A549 (cell line): ENCODE results near the gene FAM83G. TPM values are rescaled to one million over a fixed set of nuclear protein-coding genes. Genes with fewer than 3 reads are reported as not detected.

ENCODE experiments used
- ATAC-seq, 2 experiments: fragments of 200-7000 bp in 1 of 2; fragments of >200 bp in 1 of 2; cut with Nextera tagmentation in 1 of 2; cut with Tn5 transposase in 1 of 2; 3 replicates each; pipeline versions ENCODE4 v1.8.0 to v1.9.1; 2018 to 2020; ENCODE audit warnings: mild to moderate bottlenecking in 1 of 2, moderate library complexity in 1 of 2
- CTCF ChIA-PET: fragments of 300-600 bp; sonication (Branson Sonifier 250); formaldehyde crosslinking; extraction: SDS; loops from one replicate; lab custom pipeline; 2021; ENCODE audit warnings: antibody characterized with exemption, inconsistent platforms; lab: Yijun Ruan, JAX
- POLR2A ChIA-PET: fragments of 350-600 bp; formaldehyde crosslinking; extraction: SDS; loops from one replicate; lab custom pipeline; 2021; ENCODE audit warnings: antibody characterized with exemption, inconsistent platforms; lab: Yijun Ruan, JAX
- DNase-seq, 2 experiments: peaks; one replicate each; pipeline versions ENCODE4 v3.0.0 to v3.0.0-alpha.2; 2011 to 2016; ENCODE audit warnings: low read depth in 1 of 2, low spot score in 1 of 2
- FAIRE-seq: peaks from 2 replicates; lab custom pipeline; 2011; peaks lifted over from hg19 to GRCh38; lab: Jason Lieb, UNC
- H3K27ac ChIP-seq, 2 experiments: fragments of >200 bp; sonication (Bioruptor Twin); formaldehyde crosslinking; 3 replicates each; pipeline ENCODE4 v1.5.1; 2016 to 2017
- H3K4me1 ChIP-seq: fragments of >200 bp; sonication (Bioruptor Twin); formaldehyde crosslinking; 3 replicates; pipeline ENCODE4 v1.6.1; 2016
- H3K4me2 ChIP-seq: fragments of >200 bp; sonication (Bioruptor Twin); formaldehyde crosslinking; 3 replicates; pipeline ENCODE4 v1.6.1; 2016
- H3K4me3 ChIP-seq: fragments of >200 bp; sonication (Bioruptor Twin); formaldehyde crosslinking; 3 replicates; pipeline ENCODE4 v1.5.1; 2016
- H3K9me3 ChIP-seq: fragments of >200 bp; sonication (Bioruptor Twin); formaldehyde crosslinking; 3 replicates; pipeline ENCODE4 v1.6.1; 2016
- ATOH8 ChIP-seq: fragments of 250-450 bp; sonication (Bioruptor Pico); IDR thresholded peaks from 2 replicates; pipeline ENCODE4 v1.5.0; 2020; ENCODE audit warnings: low read depth, mild to moderate bottlenecking, moderate library complexity
- BHLHE40 ChIP-seq: IDR thresholded peaks from 2 replicates; pipeline ENCODE4 v1.6.1; 2012; ENCODE audit warnings: low read depth, low read length, inconsistent platforms
- CBX2 ChIP-seq: fragments of 200-600 bp; sonication (generic); IDR thresholded peaks from 2 replicates; pipeline ENCODE4 v1.6.1; 2016; ENCODE audit warnings: low read depth, mild to moderate bottlenecking, borderline replicate concordance
- CBX8 ChIP-seq: fragments of 200-600 bp; sonication (generic); IDR thresholded peaks from 2 replicates; pipeline ENCODE4 v1.6.1; 2016
- CEBPB ChIP-seq, 2 experiments: fragments of >200 bp in 1 of 2; sonication (Bioruptor Twin) in 1 of 2; formaldehyde crosslinking in 1 of 2; IDR thresholded peaks; 2 replicates each; pipeline ENCODE4 v1.6.1; 2012 to 2016
- CTCF ChIP-seq: fragments of >200 bp; sonication (Bioruptor Twin); formaldehyde crosslinking; IDR thresholded peaks from 3 replicates; pipeline ENCODE4 v1.5.1; 2016
- E2F6 ChIP-seq: IDR thresholded peaks from 2 replicates; pipeline ENCODE4 v1.6.1; 2012; ENCODE audit warnings: low read depth, borderline replicate concordance
- EP300 ChIP-seq, 2 experiments: fragments of >200 bp; sonication (Bioruptor Twin); formaldehyde crosslinking; IDR thresholded peaks; 2 replicates in 1 of 2; 3 replicates in 1 of 2; pipeline ENCODE4 v1.6.1; 2016 to 2017
- FOSL2 ChIP-seq, 2 experiments: fragments of 450-650 bp in 1 of 2; fragments of >200 bp in 1 of 2; sonication (Bioruptor Twin) in 1 of 2; formaldehyde crosslinking; IDR thresholded peaks; 2 replicates each; pipeline versions ENCODE4 v1.5.0 to v1.6.1; 2016 to 2020; ENCODE audit warnings: mild to moderate bottlenecking in 1 of 2, moderate library complexity in 1 of 2
- HDAC2 ChIP-seq: fragments of 200-600 bp; sonication (generic); IDR thresholded peaks from 2 replicates; pipeline ENCODE4 v1.6.1; 2016
- HEYL ChIP-seq: fragments of 250-450 bp; sonication (Bioruptor Pico); IDR thresholded peaks from 2 replicates; pipeline ENCODE4 v1.8.0; 2021; ENCODE audit warnings: mild to moderate bottlenecking, moderate library complexity
- HOXB13 ChIP-seq: fragments of 250-450 bp; sonication (Bioruptor Pico); IDR thresholded peaks from 2 replicates; pipeline ENCODE4 v1.5.0; 2020; ENCODE audit warnings: low read depth, mild to moderate bottlenecking, moderate library complexity
- HOXB5 ChIP-seq: fragments of 250-450 bp; sonication (Bioruptor Pico); IDR thresholded peaks from 2 replicates; pipeline ENCODE4 v1.5.0; 2020; ENCODE audit warnings: mild to moderate bottlenecking, moderate library complexity
- JUN ChIP-seq, 2 experiments: fragments of >200 bp; sonication (Bioruptor Twin); formaldehyde crosslinking; IDR thresholded peaks; 2 replicates in 1 of 2; 3 replicates in 1 of 2; pipeline ENCODE4 v1.6.1; 2016 to 2017
- KDM1A ChIP-seq: fragments of 200-600 bp; sonication (generic); IDR thresholded peaks from 2 replicates; pipeline ENCODE4 v1.6.1; 2016; ENCODE audit warnings: low read depth, mild to moderate bottlenecking
- KDM5A ChIP-seq: fragments of 200-600 bp; sonication (generic); IDR thresholded peaks from 2 replicates; pipeline ENCODE4 v1.6.1; 2016; ENCODE audit warnings: antibody characterized with exemption, mild to moderate bottlenecking
- MAX ChIP-seq: IDR thresholded peaks from 2 replicates; pipeline ENCODE4 v1.6.1; 2012
- MAZ ChIP-seq: fragments of 150-350 bp; IDR thresholded peaks from 2 replicates; pipeline ENCODE4 v1.6.1; 2014; ENCODE audit warnings: antibody characterized with exemption, low read depth, low read length, borderline replicate concordance
- MYC ChIP-seq: IDR thresholded peaks from 2 replicates; pipeline ENCODE4 v1.6.1; 2012; ENCODE audit warnings: mild to moderate bottlenecking, inconsistent platforms, low read length, improper control_type of control experiment, borderline replicate concordance
- NPAS2 ChIP-seq: fragments of 250-450 bp; sonication (Bioruptor Pico); IDR thresholded peaks from 2 replicates; pipeline ENCODE4 v1.8.0; 2022; ENCODE audit warnings: mild to moderate bottlenecking, moderate library complexity, borderline replicate concordance
- NR3C1 ChIP-seq: fragments of >200 bp; sonication (Bioruptor Twin); formaldehyde crosslinking; IDR thresholded peaks from 3 replicates; pipeline ENCODE4 v1.6.1; 2017
- PHF8 ChIP-seq: fragments of 200-600 bp; sonication (generic); IDR thresholded peaks from 2 replicates; pipeline ENCODE4 v1.6.1; 2016; ENCODE audit warnings: low read depth, mild to moderate bottlenecking, antibody characterized with exemption, moderate library complexity, borderline replicate concordance
- TP53 ChIP-seq: fragments of 250-450 bp; sonication (Bioruptor Pico); IDR thresholded peaks from 2 replicates; pipeline ENCODE4 v1.5.0; 2021; ENCODE audit warnings: mild to moderate bottlenecking, moderate library complexity
- USF2 ChIP-seq: fragments of 450-650 bp; IDR thresholded peaks from 2 replicates; pipeline ENCODE4 v1.6.1; 2014; ENCODE audit warnings: antibody characterized with exemption
- ZC3H11A ChIP-seq: fragments of 450-650 bp; IDR thresholded peaks from 2 replicates; pipeline ENCODE4 v1.6.1; 2014; ENCODE audit warnings: antibody characterized with exemption, mild to moderate bottlenecking
- ZNF302 ChIP-seq: fragments of 250-450 bp; sonication (Bioruptor Pico); IDR thresholded peaks from 2 replicates; pipeline ENCODE4 v1.9.0; 2021; ENCODE audit warnings: inconsistent platforms, mild to moderate bottlenecking, moderate library complexity
- WGBS: methylation state at CpG from one replicate; pipeline ENCODE4 v1.1.6; 2017; ENCODE audit errors: missing lambda C conversion rate; 5-methylcytosine and 5-hydroxymethylcytosine counted together
- polyA plus RNA-seq, 4 experiments: library from polyadenylated mRNA; depleted of rRNA in 3 of 4; stranded (reverse); fragments of >200 nt; fragmentation: RNase III in 1 of 4; extraction: RNeasy Plus Mini Kit Qiagen cat#74134 plus additional on column Dnase treatment in 1 of 4; gene quantifications; 2 replicates in 3 of 4; 3 replicates in 1 of 4; pipeline ENCODE4 v1.2.3, GENCODE V29; 2011 to 2017

Gene FAM83G
- polyA plus RNA-seq, 2 of the 4 experiments (the other 2 are of a cell fraction), result 11.0 to 22.0 TPM

- WGBS, result 86% methylated on average over 1 of the region's 1 CpG
- Histone ChIP-seq H3K4me3 (no peak overlapping the region), H3K27ac (no peak overlapping the region), H3K4me2 (no peak overlapping the region), H3K4me1 (peaks cover 4% of the 10 kb centered on the region; the same call in 2 of the 3 replicates), H3K9me3 (peaks cover 19% of the 10 kb centered on the region)
- no peak for TF ChIP-seq TP53 (CRISPR knock-in tag)
- DNase-seq (no peak), ATAC-seq (no peak), FAIRE-seq (no peak)
- ChIA-PET CTCF (interaction anchor here (1.2 to 2.4 kb wide), 2 partner anchors 9 to 369 kb away, joined by 3 to 7 read pairs; no protein-coding TSS in a partner anchor), POLR2A (no interaction called here)
These were observed 9.9 kb downstream of the FAM83G start for GRCh38 chr17:18994631-18995030.

- ChIA-PET CTCF (interaction anchor here (0.8 to 2.4 kb wide), 4 partner anchors 9 to 368 kb away, joined by 3 to 7 read pairs (median 4); no protein-coding TSS in a partner anchor), POLR2A (no interaction called here)
- no peak for TF ChIP-seq HDAC2
- Histone ChIP-seq H3K4me1 (peaks cover 10% of the 10 kb centered on the region), H3K4me2 (no peak overlapping the region), H3K27ac (no peak overlapping the region), H3K9me3 (peaks cover 19% of the 10 kb centered on the region), H3K4me3 (no peak overlapping the region)
- DNase-seq (no peak), ATAC-seq (no peak), FAIRE-seq (no peak)
- WGBS, result 97% methylated on average over 16 of the region's 16 CpGs
These were observed 10.5 kb downstream of the FAM83G start for GRCh38 chr17:18993905-18994526.

- FAIRE-seq (no peak), ATAC-seq (no peak)
- POLR2A ChIA-PET, result no interaction called here
These were observed 12.0 kb downstream of the FAM83G start for GRCh38 chr17:18992454-18993130.

GRCh38 chr17:18991531-18992315, 12.8 kb downstream of the FAM83G start:
- Histone ChIP-seq H3K27ac (no peak overlapping the region), H3K4me1 (peaks cover 22% of the 10 kb centered on the region), H3K9me3 (peaks cover 18% of the 10 kb centered on the region), H3K4me2 (no peak overlapping the region), H3K4me3 (no peak overlapping the region)
- FAIRE-seq, result no peak
- ChIA-PET POLR2A (no interaction called here), CTCF (interaction anchor here (1.0 to 2.0 kb wide), 6 partner anchors 10 to 174 kb away, joined by 3 to 15 read pairs (median 4); no protein-coding TSS in a partner anchor)
- no peak for DNase-seq
- no peak for ATAC-seq
- WGBS, result 96% methylated on average over 20 of the region's 20 CpGs
- TF ChIP-seq CBX2, result no peak
- no peak for TF ChIP-seq ZC3H11A
- no peak for TF ChIP-seq PHF8
- no peak for TF ChIP-seq FOSL2 (IDR thresholded peaks at IDR 0.05)
- TF ChIP-seq FOSL2 (CRISPR knock-in tag; IDR thresholded peaks at IDR 0.05), result no peak
- no peak for TF ChIP-seq KDM5A
- no peak for TF ChIP-seq HOXB5 (CRISPR knock-in tag)
- no peak for TF ChIP-seq KDM1A
- TF ChIP-seq BHLHE40, result no peak
- TF ChIP-seq E2F6, result no peak
- TF ChIP-seq MAX, result no peak
- TF ChIP-seq CTCF, result no peak
- TF ChIP-seq NPAS2 (CRISPR knock-in tag), result no peak

More at GRCh38 chr17:18992454-18993130, 12.0 kb downstream of the FAM83G start:
- no peak for TF ChIP-seq JUN (IDR thresholded peaks at IDR 0.05)
- no peak for TF ChIP-seq ATOH8
- TF ChIP-seq HDAC2, result no peak
- TF ChIP-seq USF2, result no peak
- no peak for TF ChIP-seq NR3C1
- no peak for TF ChIP-seq HOXB13 (CRISPR knock-in tag)
- no peak for TF ChIP-seq ZC3H11A
- TF ChIP-seq EP300 (IDR thresholded peaks at IDR 0.05), result no peak
- no peak for TF ChIP-seq MYC
- TF ChIP-seq HEYL (CRISPR knock-in tag), result no peak
- no peak for TF ChIP-seq ZNF302 (CRISPR knock-in tag)
- no peak for TF ChIP-seq MAZ
- no peak for TF ChIP-seq CEBPB (IDR thresholded peaks at IDR 0.05)
- no peak for TF ChIP-seq CBX2
- TF ChIP-seq TP53 (CRISPR knock-in tag), result no peak
- no peak for TF ChIP-seq CBX8
- Histone ChIP-seq H3K4me2 (no peak overlapping the region), H3K27ac (no peak overlapping the region), H3K9me3 (peaks cover 19% of the 10 kb centered on the region), H3K4me3 (no peak overlapping the region), H3K4me1 (peaks cover 22% of the 10 kb centered on the region)
- no peak for DNase-seq
- CTCF ChIA-PET, result interaction anchor here (1.7 to 2.0 kb wide), 2 partner anchors 8 to 10 kb away, joined by 4 to 5 read pairs; no protein-coding TSS in a partner anchor
- 91% methylated on average over 22 of the region's 22 CpGs for WGBS
